ENCODE results near the gene NEMP1. TPM values are rescaled to one million over a fixed set of nuclear protein-coding genes. Genes with fewer than 3 reads are reported as not detected.

The NEMP1 gene
- total and polyA plus RNA-seq, 2 of the 13 experiments (the other 11 are each of a cell fraction or from before 2014, with no cell fraction given) = 11.4 to 12.9 TPM

GRCh38 chr12:57093415-57094207 is 15.0 kb upstream of the NEMP1 start (continued):
- TF ChIP-seq STAG1 (CRISPR knock-in tag; IDR thresholded peaks at IDR 0.05) (peak; percentile 79), ZNF850 (CRISPR knock-in tag; conservative IDR thresholded peaks at IDR 0.05) (no peak), ZNF503 (CRISPR knock-in tag; IDR thresholded peaks at IDR 0.05) (no peak), ZNF468 (CRISPR knock-in tag; IDR thresholded peaks at IDR 0.05) (no peak), RAD21 (CRISPR knock-in tag; IDR thresholded peaks at IDR 0.05) (peak; percentile 90), ATRX (CRISPR knock-in tag; IDR thresholded peaks at IDR 0.05; ENCODE audit: borderline replicate concordance) (no peak)

GRCh38 chr12:57092876-57093414 is 14.4 kb upstream of the NEMP1 start:
- Histone ChIP-seq H3K9ac (ENCODE audit: insufficient read depth, low read depth, low read length) (no peak overlapping the region), H3K27ac (ENCODE audit: extremely low read length, insufficient read depth, low read length) (no peak overlapping the region), H3K4me2 (ENCODE audit: low read depth, low read length) (no peak overlapping the region), H2AFZ (ENCODE audit: low read length) (no peak overlapping the region), H4K20me1 (ENCODE audit: insufficient read depth, low read length) (0 out of 2 replicates have a peak, but pooled peaks cover 6% of the 10 kb centered on the region), H3K79me2 (ENCODE audit: insufficient read depth, low read length) (peaks cover 15% of the 10 kb centered on the region), H3K36me3 (replicated peaks in 1 of 2; ENCODE audit: control insufficient read depth in 1 of 2, insufficient read depth in 2 of 2, low read length in 2 of 2) (peaks cover 11 to 37% of the 10 kb centered on the region in 2 experiments; a peak in 4 of 5 replicates), H3K27me3 (ENCODE audit: control insufficient read depth in 1 of 2, insufficient read depth in 2 of 2, low read length in 2 of 2) (no peaks in the 10 kb centered on the region; a peak in 1 of 5 replicates), H3K4me1 (ENCODE audit: insufficient read depth, low read length) (peaks cover 37% of the 10 kb centered on the region), H3K4me3 (replicated peaks in 1 of 3; ENCODE audit: insufficient read depth in 1 of 3, low read depth in 2 of 3, low read length in 3 of 3) (no peak overlapping the region), H3K9me3 (ENCODE audit: low read length) (no peaks in the 10 kb centered on the region)
- in situ Hi-C loops (cut with HindIII; ENCODE audit: extremely low pct_ligation_motif_present, low pct_unique_long_range_greater_than_20kb) (no loop called here), intact Hi-C loops (cut with micrococcal nuclease; ENCODE audit: unreplicated experiment) (loop anchor here (1.0 to 2.0 kb wide), 2 partner anchors 14 to 24 kb away; partner anchors contain the start of gene NEMP1)
- no peak for ATAC-seq
- no peak for FAIRE-seq
- no TSS peak for BruUV-seq (replicated peaks)
- CTCF ChIA-PET (ENCODE audit: low intra/inter-chr PET ratio, low total read pairs) = interaction anchor here (1.2 to 1.4 kb wide), 2 partner anchors 20 to 23 kb away, joined by 5 to 11 read pairs; no protein-coding TSS in a partner anchor
- DNase-seq (ENCODE audit: low spot score) = no peak
- WGBS (ENCODE audit: low lambda C conversion rate) = 98% methylated on average over 3 of the region's 4 CpGs
- POLR2A ChIA-PET = interaction anchor here (1.2 to 13.5 kb wide), 5 partner anchors 9 to 137 kb away, joined by 4 to 309 read pairs (median 10); partner anchors contain the start of genes NEMP1, SHMT2 and STAT6
- no peak for TF ChIP-seq TERF1 (CRISPR knock-in tag; IDR thresholded peaks at IDR 0.05)
- TF ChIP-seq ZNF558 (CRISPR knock-in tag; IDR thresholded peaks at IDR 0.05; ENCODE audit: borderline replicate concordance) = no peak
- TF ChIP-seq ZFP36L1 (CRISPR knock-in tag; IDR thresholded peaks at IDR 0.05) = no peak
- no peak for TF ChIP-seq ZNF354B (CRISPR knock-in tag; IDR thresholded peaks at IDR 0.05)
- no peak for TF ChIP-seq NFE2L2 (IDR thresholded peaks at IDR 0.05; ENCODE audit: low read length)
- no peak for TF ChIP-seq SMYD3 (CRISPR knock-in tag; IDR thresholded peaks at IDR 0.05)
- 0 out of 2 replicates have a peak, but pooled peaks have one; percentile 73 for TF ChIP-seq PCBP1 (IDR thresholded peaks at IDR 0.05; ENCODE audit: borderline replicate concordance, low read depth, low read length)
- peak; percentile 42; the same call in 1 of the 2 replicates for TF ChIP-seq ARID4A (CRISPR knock-in tag; IDR thresholded peaks at IDR 0.05; ENCODE audit: borderline replicate concordance)
- TF ChIP-seq TCF7 (IDR thresholded peaks at IDR 0.05; ENCODE audit: low read depth) = no peak

Data from HepG2 (cell line).